HEK293T (cell line): ENCODE results near the gene LMTK2.

Source experiments
- BHLHE40 ChIP-seq: fragments of 450-650 bp; IDR thresholded peaks from 2 replicates; pipeline ENCODE4 v1.6.1; 2016; ENCODE audit warnings: mild to moderate bottlenecking, moderate library complexity, borderline replicate concordance
- ELF4 ChIP-seq: fragments of 450-650 bp; IDR thresholded peaks from 2 replicates; pipeline ENCODE4 v1.6.1; 2017; ENCODE audit warnings: antibody characterized with exemption
- FOXA1 ChIP-seq: fragments of 450-650 bp; IDR thresholded peaks from 2 replicates; pipeline ENCODE4 v1.6.1; 2016; ENCODE audit warnings: mild to moderate bottlenecking
- FOXM1 ChIP-seq: fragments of 450-650 bp; IDR thresholded peaks from 2 replicates; pipeline ENCODE4 v1.6.1; 2017; ENCODE audit warnings: mild to moderate bottlenecking, borderline replicate concordance
- L3MBTL2 ChIP-seq: fragments of 450-650 bp; conservative IDR thresholded peaks from 2 replicates; pipeline ENCODE4 v1.6.1; 2016; ENCODE audit warnings: mild to moderate bottlenecking
- LEF1 ChIP-seq: fragments of 450-650 bp; IDR thresholded peaks from 2 replicates; pipeline ENCODE4 v1.6.1; 2017; ENCODE audit warnings: mild to moderate bottlenecking, borderline replicate concordance
- NFRKB ChIP-seq: fragments of 450-650 bp; IDR thresholded peaks from 2 replicates; pipeline ENCODE4 v1.6.1; 2016; ENCODE audit warnings: mild to moderate bottlenecking, moderate library complexity
- PKNOX1 ChIP-seq: fragments of 450-650 bp; IDR thresholded peaks from 2 replicates; pipeline ENCODE4 v1.6.1; 2016
- SP1 ChIP-seq: fragments of 450-650 bp; IDR thresholded peaks from 2 replicates; pipeline ENCODE4 v1.6.1; 2017
- TARDBP ChIP-seq: fragments of 450-650 bp; IDR thresholded peaks from 2 replicates; pipeline ENCODE4 v1.6.1; 2016

GRCh38 chr7:98167653-98168052, 61.0 kb downstream of the LMTK2 start:
- no peak for TF ChIP-seq ELF4
- TF ChIP-seq FOXM1, result no peak
- TF ChIP-seq NFRKB, result no peak
- TF ChIP-seq TARDBP, result no peak
- TF ChIP-seq L3MBTL2, result no peak
- TF ChIP-seq LEF1, result no peak
- no peak for TF ChIP-seq SP1
- TF ChIP-seq BHLHE40, result no peak
- no peak for TF ChIP-seq FOXA1
- TF ChIP-seq PKNOX1, result no peak
